ENCODE results near the gene PRPF6. TPM values are rescaled to one million over a fixed set of nuclear protein-coding genes. Genes with fewer than 3 reads are reported as not detected.
A peak's percentile ranks its signal among the peaks of the same experiment; 100 is the strongest.

Gene PRPF6
- polyA plus RNA-seq, 4 donors = 35.3 to 61.2 (median 48.1) TPM

DNA sequence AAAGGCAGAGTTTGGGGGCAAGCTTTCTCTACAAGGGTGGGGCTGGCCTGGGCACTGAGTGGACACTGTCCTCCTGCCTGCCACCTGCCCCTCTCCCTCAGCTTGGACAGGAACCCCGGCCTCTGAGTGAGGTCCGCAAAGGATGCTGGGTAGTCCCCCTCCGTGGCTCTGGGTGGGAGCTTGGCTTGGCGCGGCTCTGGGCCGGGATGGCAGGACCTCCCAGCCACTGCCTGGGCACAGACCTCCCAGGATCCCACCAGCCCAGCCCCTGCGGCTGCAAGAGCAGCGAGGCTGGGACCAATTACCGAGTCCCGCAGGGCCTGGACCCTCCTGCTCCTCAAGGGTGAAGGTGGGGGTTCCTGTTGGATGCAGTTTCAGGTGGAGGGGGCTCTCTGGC, 71.4 kb downstream of the PRPF6 start:
- FAIRE-seq (no peak), DNase-seq (no peak)
- WGBS, 3 donors = 69 to 81% (median 79%) methylated on average over 10 of the region's 10 CpGs
- peaks cover 21 to 79% (median 37%) of the 10 kb centered on the region in 3 donors for H3K27me3 ChIP-seq (ENCODE audit: control insufficient read depth in 3 of 3, insufficient read depth in 3 of 3, low read length in 3 of 3)
- H3K4me1 ChIP-seq (ENCODE audit: control insufficient read depth in 3 of 3, insufficient read depth in 2 of 3, low read depth in 1 of 3, low read length in 2 of 3) = peaks cover 0 to 5% (median 3%) of the 10 kb centered on the region in 3 donors
- H3K9me3 ChIP-seq (ENCODE audit: control insufficient read depth in 2 of 2, insufficient read depth in 1 of 2, low read depth in 1 of 2, low read length in 1 of 2) = no peaks in the 10 kb centered on the region
- H3K36me3 ChIP-seq (ENCODE audit: control insufficient read depth in 3 of 3, insufficient read depth in 2 of 3, low read depth in 1 of 3, low read length in 3 of 3) = peaks cover 0 to 1% (median 0%) of the 10 kb centered on the region in 3 donors
- peak overlapping the region in 1 of 3 donors; percentile 76 for H3K27ac ChIP-seq (ENCODE audit: low read depth in 1 of 3, low read length in 2 of 3)
- no peak overlapping the region for H3K4me3 ChIP-seq (ENCODE audit: low read depth in 1 of 3, low read length in 3 of 3)

- Histone ChIP-seq H3K4me3 (ENCODE audit: low read depth in 1 of 3, low read length in 3 of 3) (no peak overlapping the region), H3K27me3 (ENCODE audit: control insufficient read depth in 3 of 3, insufficient read depth in 3 of 3, low read length in 3 of 3) (peaks cover 16 to 76% (median 32%) of the 10 kb centered on the region in 3 donors), H3K27ac (ENCODE audit: low read depth in 1 of 3, low read length in 2 of 3) (peak overlapping the region in 2 of 3 donors; percentile 38 to 76), H3K9me3 (ENCODE audit: control insufficient read depth in 2 of 2, insufficient read depth in 1 of 2, low read depth in 1 of 2, low read length in 1 of 2) (no peaks in the 10 kb centered on the region), H3K4me1 (ENCODE audit: control insufficient read depth in 3 of 3, insufficient read depth in 2 of 3, low read depth in 1 of 3, low read length in 2 of 3) (peaks cover 0 to 5% (median 0%) of the 10 kb centered on the region in 3 donors), H3K36me3 (ENCODE audit: control insufficient read depth in 3 of 3, insufficient read depth in 2 of 3, low read depth in 1 of 3, low read length in 3 of 3) (no peaks in the 10 kb centered on the region)
- no peak for FAIRE-seq
- 47 to 74% (median 60%) methylated on average over 32 to 33 of the region's 33 CpGs for WGBS, 3 donors
- DNase-seq = no peak
These were observed 72.3 kb downstream of the PRPF6 start for GRCh38 chr20:64052987-64053840.

- WGBS, 3 donors = 32 to 38% (median 32%) methylated on average over 16 to 17 of the region's 17 CpGs
These were observed 73.1 kb downstream of the PRPF6 start for GRCh38 chr20:64053841-64054661.

DNA sequence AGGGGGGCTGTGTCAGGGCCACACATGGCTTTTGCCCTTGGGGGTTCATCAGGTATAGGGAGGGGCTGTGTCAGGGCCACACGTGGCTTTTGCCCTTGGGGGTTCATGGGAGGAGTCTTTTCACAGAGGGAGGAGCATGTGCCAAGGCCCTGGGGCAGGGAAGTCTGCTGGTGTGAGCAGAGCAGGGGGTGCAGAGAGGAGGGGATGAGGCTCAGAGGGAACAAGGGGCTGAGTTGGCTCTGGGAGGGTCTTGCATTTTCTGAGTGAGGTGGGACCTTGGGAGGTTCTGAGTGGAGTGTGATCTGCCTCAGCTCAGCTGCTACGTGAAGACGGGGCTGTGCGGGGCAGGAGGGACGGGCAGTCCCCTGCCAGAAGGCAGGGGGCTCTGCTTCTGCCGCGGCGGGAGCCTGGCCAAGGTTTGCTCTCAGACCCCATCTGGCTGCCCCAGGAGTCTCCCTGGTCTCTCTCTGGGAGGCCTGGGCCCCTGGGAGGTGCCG, 74.5 kb downstream of the PRPF6 start:
- Histone ChIP-seq H3K36me3 (ENCODE audit: control insufficient read depth in 3 of 3, insufficient read depth in 2 of 3, low read depth in 1 of 3, low read length in 3 of 3) (no peaks in the 10 kb centered on the region), H3K4me3 (ENCODE audit: low read depth in 1 of 3, low read length in 3 of 3) (no peak overlapping the region), H3K4me1 (ENCODE audit: control insufficient read depth in 3 of 3, insufficient read depth in 2 of 3, low read depth in 1 of 3, low read length in 2 of 3) (peaks cover 0 to 3% (median 0%) of the 10 kb centered on the region in 3 donors), H3K27me3 (ENCODE audit: control insufficient read depth in 3 of 3, insufficient read depth in 3 of 3, low read length in 3 of 3) (peaks cover 4 to 76% (median 20%) of the 10 kb centered on the region in 3 donors), H3K27ac (ENCODE audit: low read depth in 1 of 3, low read length in 2 of 3) (peak overlapping the region in 1 of 3 donors; percentile 83), H3K9me3 (ENCODE audit: control insufficient read depth in 2 of 2, insufficient read depth in 1 of 2, low read depth in 1 of 2, low read length in 1 of 2) (no peaks in the 10 kb centered on the region)
- DNase-seq (no peak), FAIRE-seq (no peak)
- WGBS, 3 donors = 40 to 72% (median 69%) methylated on average over 2 to 9 of the region's 9 CpGs

More at GRCh38 chr20:64053841-64054661, 73.1 kb downstream of the PRPF6 start:
- H3K4me1 ChIP-seq (ENCODE audit: control insufficient read depth in 3 of 3, insufficient read depth in 2 of 3, low read depth in 1 of 3, low read length in 2 of 3) = peaks cover 0 to 5% (median 0%) of the 10 kb centered on the region in 3 donors
- DNase-seq (peak in 1 of 2 donors; percentile 33), FAIRE-seq (no peak)
- peak overlapping the region in 2 of 3 donors; percentile 38 to 82 for H3K27ac ChIP-seq (ENCODE audit: low read depth in 1 of 3, low read length in 2 of 3)
- H3K9me3 ChIP-seq (ENCODE audit: control insufficient read depth in 2 of 2, insufficient read depth in 1 of 2, low read depth in 1 of 2, low read length in 1 of 2) = no peaks in the 10 kb centered on the region
- H3K36me3 ChIP-seq (ENCODE audit: control insufficient read depth in 3 of 3, insufficient read depth in 2 of 3, low read depth in 1 of 3, low read length in 3 of 3) = no peaks in the 10 kb centered on the region
- H3K27me3 ChIP-seq (ENCODE audit: control insufficient read depth in 3 of 3, insufficient read depth in 3 of 3, low read length in 3 of 3) = peaks cover 7 to 79% (median 27%) of the 10 kb centered on the region in 3 donors
- H3K4me3 ChIP-seq (ENCODE audit: low read depth in 1 of 3, low read length in 3 of 3) = no peak overlapping the region

GRCh38 chr20:64055893-64056638, 75.1 kb downstream of the PRPF6 start:
- Histone ChIP-seq H3K4me3 (ENCODE audit: low read depth in 1 of 3, low read length in 3 of 3) (no peak overlapping the region), H3K27me3 (ENCODE audit: control insufficient read depth in 3 of 3, insufficient read depth in 3 of 3, low read length in 3 of 3) (peaks cover 4 to 70% (median 16%) of the 10 kb centered on the region in 3 donors), H3K27ac (ENCODE audit: low read depth in 1 of 3, low read length in 2 of 3) (peak overlapping the region in 1 of 3 donors; percentile 83), H3K4me1 (ENCODE audit: control insufficient read depth in 3 of 3, insufficient read depth in 2 of 3, low read depth in 1 of 3, low read length in 2 of 3) (peaks cover 0 to 3% (median 0%) of the 10 kb centered on the region in 3 donors), H3K36me3 (ENCODE audit: control insufficient read depth in 3 of 3, insufficient read depth in 2 of 3, low read depth in 1 of 3, low read length in 3 of 3) (no peaks in the 10 kb centered on the region), H3K9me3 (ENCODE audit: control insufficient read depth in 2 of 2, insufficient read depth in 1 of 2, low read depth in 1 of 2, low read length in 1 of 2) (no peaks in the 10 kb centered on the region)
- DNase-seq (no peak), FAIRE-seq (no peak)
- WGBS, 3 donors = 46 to 55% (median 51%) methylated on average over 19 to 22 of the region's 22 CpGs

DNA sequence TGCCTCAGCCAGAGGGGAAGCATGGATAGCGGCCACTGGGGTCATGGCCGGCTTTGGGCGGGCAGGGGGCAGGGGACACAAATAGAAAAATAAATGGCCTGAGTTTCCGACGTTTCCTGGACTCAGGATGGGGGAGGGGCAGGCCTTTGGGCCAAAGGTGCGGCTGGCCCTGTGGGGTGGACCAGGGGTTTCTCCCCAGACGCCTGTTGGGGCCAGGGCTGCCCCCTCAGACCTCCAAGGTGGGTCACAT, 75.6 kb downstream of the PRPF6 start:
- DNase-seq (no peak), FAIRE-seq (no peak)
- WGBS, 3 donors = 33 to 51% (median 40%) methylated on average over 7 of the region's 7 CpGs
- H3K9me3 ChIP-seq (ENCODE audit: control insufficient read depth in 2 of 2, insufficient read depth in 1 of 2, low read depth in 1 of 2, low read length in 1 of 2) = no peaks in the 10 kb centered on the region
- H3K27me3 ChIP-seq (ENCODE audit: control insufficient read depth in 3 of 3, insufficient read depth in 3 of 3, low read length in 3 of 3) = peaks cover 4 to 65% (median 12%) of the 10 kb centered on the region in 3 donors
- H3K4me3 ChIP-seq (ENCODE audit: low read depth in 1 of 3, low read length in 3 of 3) = no peak overlapping the region
- peak overlapping the region in 1 of 3 donors; percentile 73 for H3K27ac ChIP-seq (ENCODE audit: low read depth in 1 of 3, low read length in 2 of 3)
- H3K4me1 ChIP-seq (ENCODE audit: control insufficient read depth in 3 of 3, insufficient read depth in 2 of 3, low read depth in 1 of 3, low read length in 2 of 3) = peaks cover 0 to 3% (median 0%) of the 10 kb centered on the region in 3 donors
- H3K36me3 ChIP-seq (ENCODE audit: control insufficient read depth in 3 of 3, insufficient read depth in 2 of 3, low read depth in 1 of 3, low read length in 3 of 3) = no peaks in the 10 kb centered on the region

GRCh38 chr20:64056889-64057627, 76.1 kb downstream of the PRPF6 start:
- Histone ChIP-seq H3K36me3 (ENCODE audit: control insufficient read depth in 3 of 3, insufficient read depth in 2 of 3, low read depth in 1 of 3, low read length in 3 of 3) (no peaks in the 10 kb centered on the region), H3K9me3 (ENCODE audit: control insufficient read depth in 2 of 2, insufficient read depth in 1 of 2, low read depth in 1 of 2, low read length in 1 of 2) (no peaks in the 10 kb centered on the region), H3K4me1 (ENCODE audit: control insufficient read depth in 3 of 3, insufficient read depth in 2 of 3, low read depth in 1 of 3, low read length in 2 of 3) (peaks cover 0 to 3% (median 0%) of the 10 kb centered on the region in 3 donors), H3K4me3 (ENCODE audit: low read depth in 1 of 3, low read length in 3 of 3) (no peak overlapping the region), H3K27ac (ENCODE audit: low read depth in 1 of 3, low read length in 2 of 3) (peak overlapping the region in 1 of 3 donors; percentile 73), H3K27me3 (ENCODE audit: control insufficient read depth in 3 of 3, insufficient read depth in 3 of 3, low read length in 3 of 3) (peaks cover 4 to 60% (median 9%) of the 10 kb centered on the region in 3 donors)
- WGBS, 3 donors = 37 to 53% (median 51%) methylated on average over 37 to 39 of the region's 39 CpGs
- DNase-seq = no peak
- no peak for FAIRE-seq
